Measurements from ENCODE around the gene ATG2A.
A peak's percentile ranks its signal among the peaks of the same experiment; 100 is the strongest.

The ATG2A gene

DNA sequence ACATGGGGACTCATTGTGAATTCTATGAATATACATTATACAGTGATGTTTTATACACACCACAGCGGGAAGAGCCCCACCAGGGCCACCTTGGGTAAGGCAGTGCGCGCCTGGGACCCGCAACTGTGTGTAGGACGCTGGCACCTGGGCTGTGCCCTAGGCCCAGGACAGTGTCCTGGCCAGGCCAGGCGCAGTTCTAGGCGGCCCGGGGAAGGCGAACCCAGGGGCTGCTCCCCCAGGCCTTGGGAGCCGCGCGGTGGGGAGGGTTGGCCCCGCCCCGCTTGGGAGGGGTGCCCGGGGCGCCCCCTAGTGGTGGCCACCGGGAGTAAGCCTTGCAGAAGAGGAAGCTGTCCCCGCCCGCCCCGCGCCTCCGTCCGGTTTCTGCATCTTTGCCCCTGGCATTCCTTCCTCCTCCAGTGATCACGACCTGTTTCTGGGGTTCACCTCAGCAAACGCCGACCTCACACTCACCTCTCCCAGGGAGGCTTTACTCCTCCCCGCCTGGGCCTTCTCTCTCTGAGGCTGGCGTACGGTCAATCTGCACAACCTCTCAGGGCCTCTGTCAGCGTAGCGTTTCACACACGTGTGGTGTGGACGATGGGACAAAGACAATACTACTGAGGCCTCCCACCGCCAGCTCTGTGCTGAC is 29.1 kb downstream of the ATG2A start:
- Mint-ChIP-seq H3K4me1 (peaks cover 55% of the 10 kb centered on the region), H3K27ac (peak overlapping the region; percentile 82), H3K36me3 (no peaks in the 10 kb centered on the region), H3K9me3 (no peaks in the 10 kb centered on the region), H3K27me3 (no peaks in the 10 kb centered on the region), H3K4me3 (peak overlapping the region; percentile 77)
- ATAC-seq, result peak; percentile 92

DNA sequence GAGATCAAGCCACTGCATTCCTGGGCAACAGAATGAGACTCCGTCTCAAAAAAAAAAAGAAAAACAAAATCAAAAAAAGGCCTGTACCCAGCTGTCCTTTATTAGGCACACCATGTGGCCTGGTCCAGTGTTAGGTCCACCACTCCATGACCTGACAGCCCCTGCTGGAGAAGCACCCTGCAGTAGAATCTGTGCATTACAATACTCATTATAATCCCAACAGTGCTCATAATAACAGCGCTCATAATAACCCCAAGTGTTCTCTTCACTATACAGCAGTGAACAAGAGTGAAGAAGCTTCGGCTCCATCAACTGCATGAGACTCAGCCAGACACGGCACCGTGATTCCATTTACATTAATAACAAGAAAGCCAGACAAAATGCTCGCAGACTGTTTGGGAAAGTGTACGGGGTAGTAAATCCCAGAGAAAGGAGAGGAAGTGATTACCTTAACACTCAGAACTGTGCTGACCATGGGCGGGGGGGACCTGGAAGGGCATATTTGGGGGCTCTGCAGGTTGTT is 29.7 kb downstream of the ATG2A start:
- Mint-ChIP-seq H3K4me1 (peaks cover 53% of the 10 kb centered on the region), H3K36me3 (no peaks in the 10 kb centered on the region), H3K9me3 (no peaks in the 10 kb centered on the region), H3K27ac (peak overlapping the region; percentile 82), H3K4me3 (peak overlapping the region; percentile 14), H3K27me3 (no peaks in the 10 kb centered on the region)
- no peak for ATAC-seq

DNA sequence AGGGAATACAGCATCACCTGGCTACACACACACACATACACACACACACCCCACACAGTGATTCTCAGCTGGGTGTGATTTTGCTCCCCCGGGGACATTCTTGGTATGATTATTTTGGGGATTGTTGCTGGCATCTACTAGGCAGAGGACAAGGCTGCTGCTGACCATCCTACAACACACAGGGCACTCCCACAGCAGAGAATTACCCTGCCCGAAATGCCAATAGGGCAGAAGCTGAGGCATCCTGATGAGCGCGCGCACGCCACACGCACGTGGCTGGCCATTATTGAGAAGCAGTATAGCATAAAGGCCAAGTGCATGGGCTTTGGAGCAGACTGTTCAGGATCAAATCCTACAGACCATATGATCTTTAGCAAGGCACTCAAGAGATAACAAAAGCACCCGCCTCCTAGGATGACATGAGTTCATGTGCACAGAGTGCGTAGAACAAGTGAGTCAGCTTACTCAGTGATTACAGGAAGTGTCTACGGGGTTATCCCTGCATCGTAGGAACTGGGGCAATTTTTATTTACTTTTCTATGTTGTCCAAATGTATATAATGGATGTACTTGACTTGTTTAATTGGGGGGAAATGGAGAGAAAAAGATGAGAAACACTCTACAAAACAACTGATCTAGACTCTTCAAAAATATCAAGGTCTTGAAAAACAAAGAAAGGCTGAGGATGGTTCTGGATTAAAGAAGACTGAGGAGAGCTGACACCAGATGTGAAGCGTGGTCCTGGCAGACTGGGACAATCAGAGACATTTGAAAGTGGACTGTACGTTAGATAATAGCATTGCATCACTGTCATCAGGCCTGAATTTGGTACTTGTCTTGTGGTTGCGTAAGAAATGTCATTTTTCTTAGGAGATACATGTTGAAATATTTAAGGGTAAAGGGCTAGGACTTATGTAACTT is 31.4 kb downstream of the ATG2A start:
- peaks cover 50% of the 10 kb centered on the region for H3K4me1 Mint-ChIP-seq
- ATAC-seq, result no peak

DNA sequence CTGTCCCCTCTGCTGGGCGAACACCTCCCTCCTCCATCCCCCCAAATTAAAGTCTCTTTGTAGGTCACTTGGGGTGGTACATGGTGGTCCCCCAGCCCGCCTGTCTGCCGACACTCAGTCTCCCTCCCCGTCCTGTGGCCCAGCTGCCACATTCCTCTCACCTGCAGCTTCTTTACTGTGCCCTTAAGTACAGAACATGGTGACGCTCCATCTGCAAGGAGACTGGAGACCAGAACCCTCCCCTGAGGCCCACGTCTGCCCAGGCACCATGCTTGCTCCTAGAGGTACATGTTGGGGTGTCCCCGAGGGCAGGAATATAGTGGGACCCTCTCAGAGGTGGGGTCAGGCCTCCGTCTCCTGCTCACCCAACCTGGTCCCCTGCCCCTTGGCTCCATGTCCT is 33.0 kb downstream of the ATG2A start:
- H3K36me3 Mint-ChIP-seq, result no peaks in the 10 kb centered on the region
- no peaks in the 10 kb centered on the region for H3K27me3 Mint-ChIP-seq
- H3K4me3 Mint-ChIP-seq, result no peak overlapping the region
- peaks cover 63% of the 10 kb centered on the region for H3K4me1 Mint-ChIP-seq
- no peak for ATAC-seq
- H3K27ac Mint-ChIP-seq, result peak overlapping the region; percentile 23
- H3K9me3 Mint-ChIP-seq, result no peaks in the 10 kb centered on the region

More for the DNA sequence above, 31.4 kb downstream of the ATG2A start:
- H3K36me3 Mint-ChIP-seq, result no peaks in the 10 kb centered on the region
- H3K9me3 Mint-ChIP-seq, result no peaks in the 10 kb centered on the region
- no peak overlapping the region for H3K4me3 Mint-ChIP-seq
- H3K27me3 Mint-ChIP-seq, result no peaks in the 10 kb centered on the region
- peak overlapping the region; percentile 4 for H3K27ac Mint-ChIP-seq

DNA sequence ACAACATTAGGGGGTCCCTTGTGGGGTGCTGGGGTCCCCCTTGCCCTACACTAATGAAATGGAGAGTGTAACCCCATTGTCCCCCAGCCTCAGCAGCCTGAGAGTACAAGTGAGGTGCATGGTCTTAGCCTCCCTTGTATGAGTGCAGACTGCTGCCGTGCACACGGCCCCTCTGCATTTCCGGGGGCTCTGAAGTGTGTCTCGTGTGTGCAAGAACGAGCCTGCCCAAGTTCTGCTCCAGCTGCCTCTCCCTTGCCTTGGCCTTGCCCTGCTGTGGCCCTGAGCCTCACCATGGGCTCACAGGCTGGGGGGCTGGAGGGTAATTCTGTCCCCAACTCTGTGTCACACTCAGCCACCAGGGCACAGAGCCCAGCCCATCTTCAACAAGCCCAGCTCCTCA is 33.4 kb downstream of the ATG2A start:
- H3K4me3 Mint-ChIP-seq, result no peak overlapping the region
- ATAC-seq, result no peak
- H3K9me3 Mint-ChIP-seq, result no peaks in the 10 kb centered on the region
- H3K27me3 Mint-ChIP-seq, result no peaks in the 10 kb centered on the region
- peak overlapping the region; percentile 23 for H3K27ac Mint-ChIP-seq
- no peaks in the 10 kb centered on the region for H3K36me3 Mint-ChIP-seq
- peaks cover 61% of the 10 kb centered on the region for H3K4me1 Mint-ChIP-seq

DNA sequence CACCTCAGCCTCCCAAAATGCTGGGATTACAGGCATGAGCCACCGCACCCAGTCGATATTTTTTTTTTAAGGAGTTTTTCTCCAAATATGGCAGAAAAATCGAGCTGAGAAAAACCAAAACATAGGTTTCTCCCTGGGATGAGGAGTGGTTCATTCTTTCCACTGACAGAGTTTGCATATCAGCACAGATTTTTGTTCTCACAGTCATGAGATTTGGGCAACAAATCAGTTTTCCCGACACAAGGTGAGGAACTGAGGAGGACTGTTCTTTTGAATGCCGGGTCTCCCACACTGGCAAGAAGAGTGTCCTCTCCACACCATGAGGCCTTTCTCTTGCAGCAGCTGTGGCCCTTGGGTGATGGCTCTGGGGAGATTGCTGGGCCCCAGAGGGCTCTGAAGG is 34.8 kb downstream of the ATG2A start:
- no peaks in the 10 kb centered on the region for H3K9me3 Mint-ChIP-seq
- H3K27ac Mint-ChIP-seq, result no peak overlapping the region
- H3K27me3 Mint-ChIP-seq, result no peaks in the 10 kb centered on the region
- H3K4me3 Mint-ChIP-seq, result no peak overlapping the region
- no peak for ATAC-seq
- H3K36me3 Mint-ChIP-seq, result peaks cover 6% of the 10 kb centered on the region
- H3K4me1 Mint-ChIP-seq, result peaks cover 49% of the 10 kb centered on the region

DNA sequence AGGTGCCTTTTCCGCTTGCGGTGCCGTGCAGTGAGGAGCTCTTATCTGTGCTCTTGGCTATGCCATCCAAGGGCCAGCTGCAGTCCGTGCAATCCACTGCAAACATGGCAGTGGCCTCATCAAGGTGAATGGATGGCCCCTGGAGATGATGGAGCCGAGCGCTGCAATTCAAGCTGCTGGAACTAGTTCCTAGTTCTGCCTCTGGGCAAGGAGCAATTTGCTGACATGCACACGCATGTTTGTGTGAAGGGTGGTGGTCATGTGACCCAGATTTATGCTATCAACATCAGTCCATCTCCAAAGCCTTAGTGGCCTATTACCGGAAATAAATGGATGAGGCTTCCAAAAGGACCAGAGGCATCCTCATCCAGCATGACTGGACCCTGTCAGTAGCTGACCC is 35.5 kb downstream of the ATG2A start:
- Mint-ChIP-seq H3K4me1 (peaks cover 55% of the 10 kb centered on the region), H3K36me3 (peaks cover 13% of the 10 kb centered on the region), H3K27me3 (no peaks in the 10 kb centered on the region), H3K4me3 (no peak overlapping the region), H3K27ac (no peak overlapping the region), H3K9me3 (no peaks in the 10 kb centered on the region)
- no peak for ATAC-seq

DNA sequence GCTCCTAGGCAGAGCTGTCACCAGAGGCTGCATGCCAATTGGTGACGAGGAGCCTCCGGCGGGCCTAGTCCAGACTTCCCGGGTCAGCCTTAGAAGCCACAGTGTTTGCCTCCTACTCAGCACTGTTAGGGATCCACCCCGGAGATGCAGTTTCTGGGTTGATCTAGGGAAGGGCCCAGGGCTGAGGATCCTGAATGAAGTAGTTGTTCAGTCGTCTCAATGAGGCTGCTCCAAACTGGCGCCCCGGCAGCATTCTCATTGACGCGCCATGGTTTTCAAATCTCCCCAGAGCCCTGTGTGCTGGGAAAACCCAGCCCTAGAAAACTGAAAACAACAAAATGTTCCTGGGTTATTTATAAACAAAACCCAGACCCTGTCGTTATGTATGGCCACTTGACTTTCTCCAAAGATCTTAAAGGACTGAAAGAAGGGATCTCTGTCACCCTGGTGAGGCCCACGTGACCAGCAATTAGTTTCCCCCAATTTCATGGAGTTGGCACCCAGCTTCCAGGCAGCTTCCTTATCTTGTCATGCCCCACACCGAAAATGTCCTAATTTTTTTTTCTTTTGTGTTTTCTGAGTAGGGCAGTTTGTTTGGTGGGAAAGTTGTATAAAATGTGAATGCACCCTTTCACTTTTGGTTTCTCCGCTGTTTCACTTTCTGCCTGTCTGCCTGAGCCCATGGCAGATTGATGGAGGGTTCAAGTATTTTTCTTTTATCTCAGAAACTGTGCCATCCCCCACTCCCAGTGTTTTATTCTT is 36.6 kb downstream of the ATG2A start:
- no peak for ATAC-seq
- Mint-ChIP-seq H3K9me3 (no peaks in the 10 kb centered on the region), H3K4me3 (peak overlapping the region; percentile 42), H3K36me3 (peaks cover 24% of the 10 kb centered on the region), H3K4me1 (peaks cover 56% of the 10 kb centered on the region), H3K27me3 (no peaks in the 10 kb centered on the region), H3K27ac (peak overlapping the region; percentile 86)

DNA sequence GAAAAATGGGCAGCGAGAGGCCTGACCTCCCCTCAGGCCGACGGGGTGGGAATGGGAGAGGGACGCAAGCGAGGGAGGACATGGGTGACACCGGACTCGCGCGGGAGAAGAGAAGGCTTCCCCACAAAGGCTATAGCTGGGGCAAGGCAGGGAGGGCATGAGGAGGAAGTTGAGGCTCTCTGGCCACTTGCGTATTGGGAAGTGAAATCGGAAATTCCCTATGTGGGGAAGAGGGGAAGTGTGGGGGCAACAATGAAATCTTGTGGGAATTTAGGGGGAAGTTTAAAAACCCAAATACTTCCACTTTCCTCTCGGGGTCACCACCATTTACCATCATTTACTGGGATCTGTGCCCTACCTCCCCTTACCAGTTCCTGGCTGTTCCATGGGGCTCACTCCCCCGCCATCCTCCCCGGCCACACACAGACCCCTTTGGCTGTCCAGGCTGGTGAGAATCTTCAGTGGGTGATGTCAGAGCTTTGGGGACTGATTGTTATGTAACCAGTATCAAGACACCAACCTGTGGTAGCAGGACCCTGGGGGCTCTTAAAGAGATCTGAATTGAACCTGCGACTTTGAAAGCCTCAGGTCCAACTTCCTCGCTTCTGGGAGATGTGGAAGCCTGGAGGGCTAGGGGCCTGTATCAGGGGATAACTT is 37.6 kb downstream of the ATG2A start:
- H3K4me3 Mint-ChIP-seq, result peak overlapping the region; percentile 95
- H3K27me3 Mint-ChIP-seq, result no peaks in the 10 kb centered on the region
- peak overlapping the region; percentile 86 for H3K27ac Mint-ChIP-seq
- ATAC-seq, result no peak
- peaks cover 61% of the 10 kb centered on the region for H3K4me1 Mint-ChIP-seq
- no peaks in the 10 kb centered on the region for H3K9me3 Mint-ChIP-seq
- H3K36me3 Mint-ChIP-seq, result peaks cover 34% of the 10 kb centered on the region

DNA sequence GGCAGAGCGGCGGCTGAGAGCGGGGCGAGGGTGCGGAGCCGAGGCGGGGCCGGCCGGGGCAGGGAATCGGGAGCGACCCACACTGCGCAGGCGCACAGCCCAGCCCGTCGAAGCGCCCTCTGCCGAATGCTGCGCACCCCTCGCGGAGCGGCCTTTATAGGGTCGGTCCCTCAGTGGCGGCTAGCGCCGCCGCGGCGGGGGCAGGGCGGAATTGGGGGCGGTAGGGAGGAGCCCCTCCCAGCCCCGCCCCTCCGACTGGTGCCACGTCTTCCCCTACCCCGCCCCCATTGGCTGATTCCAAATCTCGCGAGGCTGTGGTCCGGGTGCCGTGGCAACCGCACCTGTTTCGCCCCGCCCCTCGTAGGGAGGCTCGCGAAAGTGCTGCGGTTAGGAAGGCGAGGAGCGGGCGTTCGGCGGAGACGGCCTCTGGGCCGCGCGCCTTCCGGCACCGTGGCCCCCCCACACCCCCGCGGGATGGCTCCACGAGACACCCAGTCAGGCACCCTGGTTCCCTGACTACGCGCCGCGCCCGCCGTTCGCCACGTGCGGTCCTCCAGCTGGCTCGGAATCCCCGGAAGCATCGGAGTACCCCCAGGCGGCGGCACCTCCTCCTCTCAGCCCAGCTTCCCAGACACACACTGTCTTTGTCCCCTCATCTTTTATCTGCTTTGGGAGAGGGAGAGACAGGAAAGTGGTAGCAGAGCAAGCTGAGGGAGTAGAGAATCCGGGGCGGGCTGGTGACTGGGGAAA is 38.3 kb downstream of the ATG2A start, which contains the start of gene EHD1:
Gene EHD1, minus strand, starts transcription at position 128 of the 750 bp plus-strand sequence. CDS start 157 bp downstream, outside the sequence.
- H3K4me3 Mint-ChIP-seq, result peak within 1 kb of the TSS; percentile 95
- ATAC-seq, result peak; percentile 91
- H3K36me3 Mint-ChIP-seq, result peaks cover 38% of the 10 kb centered on the region
- peak within 1 kb of the TSS; percentile 86 for H3K27ac Mint-ChIP-seq
- H3K27me3 Mint-ChIP-seq, result no peaks in the 10 kb centered on the region
- peaks cover 58% of the 10 kb centered on the region for H3K4me1 Mint-ChIP-seq
- H3K9me3 Mint-ChIP-seq, result no peaks in the 10 kb centered on the region

DNA sequence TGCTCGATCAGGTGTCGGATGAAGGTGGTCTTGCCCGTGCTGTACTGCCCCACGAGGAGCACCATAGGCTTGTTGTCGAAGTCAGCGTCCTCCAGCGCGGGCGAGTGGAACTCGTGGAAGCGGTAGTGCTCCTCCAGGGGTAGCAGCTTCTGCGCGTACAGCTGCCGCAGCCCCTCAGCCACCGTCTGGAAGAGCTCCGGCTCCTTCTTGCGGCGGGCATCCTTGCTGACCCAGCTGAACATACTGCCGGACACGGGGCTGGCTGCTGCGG is 38.9 kb downstream of the ATG2A start:
- Mint-ChIP-seq H3K4me3 (peak overlapping the region; percentile 95), H3K9me3 (no peaks in the 10 kb centered on the region), H3K4me1 (peaks cover 61% of the 10 kb centered on the region), H3K27ac (peak overlapping the region; percentile 86), H3K27me3 (no peaks in the 10 kb centered on the region), H3K36me3 (peaks cover 41% of the 10 kb centered on the region)
- ATAC-seq, result peak; percentile 41

DNA sequence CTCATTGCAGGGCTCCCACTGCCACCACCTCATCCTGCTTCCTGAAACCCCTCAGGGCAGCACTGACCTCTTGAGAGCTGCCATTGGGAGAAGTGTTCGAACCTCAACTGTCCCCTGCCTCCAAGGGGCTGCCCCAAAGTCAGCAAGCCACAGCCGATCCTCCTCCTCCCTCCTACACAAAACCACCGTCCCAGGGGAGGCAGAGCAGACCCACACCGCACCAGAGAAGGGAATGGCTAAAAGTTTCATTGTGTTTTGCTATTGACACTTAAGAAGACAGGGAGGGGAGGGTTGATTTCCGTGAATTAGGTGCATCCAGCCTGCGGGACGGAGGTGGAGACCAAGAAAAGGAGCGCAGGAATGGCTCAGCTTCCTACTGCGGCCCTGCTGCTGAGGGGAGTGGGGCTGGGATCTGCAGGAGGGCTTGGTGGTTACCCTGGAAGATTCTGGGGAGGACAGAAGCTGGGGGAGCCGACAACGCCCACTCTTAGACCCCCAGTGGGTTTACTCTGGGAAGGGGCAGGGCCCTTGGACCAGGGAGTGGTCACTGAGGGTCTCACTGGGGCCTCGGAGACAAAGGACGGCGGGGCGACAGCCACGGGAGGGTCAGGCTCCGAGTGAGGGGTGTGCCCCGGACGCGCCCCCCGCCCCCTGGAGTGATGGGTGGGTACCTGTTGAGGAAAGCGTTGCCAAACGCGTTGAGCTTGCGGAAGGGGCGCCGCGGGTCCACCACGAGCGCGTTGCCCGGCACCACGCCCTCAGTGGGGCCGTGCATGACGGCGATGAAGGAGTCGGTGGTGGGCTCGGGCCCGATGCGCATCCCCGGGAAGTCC is 39.4 kb downstream of the ATG2A start:
- Mint-ChIP-seq H3K9me3 (no peaks in the 10 kb centered on the region), H3K36me3 (peaks cover 47% of the 10 kb centered on the region), H3K4me3 (peak overlapping the region; percentile 95), H3K27me3 (no peaks in the 10 kb centered on the region), H3K27ac (peak overlapping the region; percentile 86), H3K4me1 (peaks cover 67% of the 10 kb centered on the region)
- ATAC-seq, result peak; percentile 51

DNA sequence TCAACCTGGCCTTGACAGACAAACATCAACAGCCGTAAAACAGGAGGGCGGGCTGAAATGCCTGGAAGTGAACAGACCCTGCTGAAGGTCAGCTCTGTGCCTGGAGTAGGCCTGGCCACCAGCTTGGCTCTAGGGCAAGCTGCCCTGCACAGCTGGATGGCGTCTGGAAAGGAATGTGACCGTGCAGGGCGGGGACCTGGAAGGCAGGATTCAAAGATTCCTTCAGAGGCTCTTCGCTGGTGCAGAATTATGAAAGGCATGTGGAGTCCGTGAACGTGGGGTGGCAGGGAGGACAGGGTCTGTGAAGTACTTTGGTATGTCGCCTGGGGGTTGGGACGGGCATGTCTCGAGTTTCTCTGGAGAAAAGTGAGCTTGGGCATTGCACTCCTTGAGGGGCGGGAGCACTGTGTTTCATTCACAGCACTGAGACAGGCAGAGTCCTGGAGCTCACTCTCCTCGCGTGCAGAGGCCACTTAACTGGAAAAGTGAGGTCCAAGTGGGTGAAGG is 40.1 kb downstream of the ATG2A start:
- Mint-ChIP-seq H3K27ac (peak overlapping the region; percentile 86), H3K36me3 (peaks cover 49% of the 10 kb centered on the region), H3K4me1 (peaks cover 74% of the 10 kb centered on the region), H3K27me3 (no peaks in the 10 kb centered on the region), H3K4me3 (peak overlapping the region; percentile 95), H3K9me3 (no peaks in the 10 kb centered on the region)
- ATAC-seq, result no peak
